HG03066 (cell line): Measurements from ENCODE around the gene CHST11.

ENCODE experiments used
- ATAC-seq: cut with Tn5 transposase; IDR thresholded peaks from one replicate; pipeline ENCODE4 v1.9.1; 2021; ENCODE audit warnings: low read depth; ENCODE audit not compliant: unreplicated experiment

Gene CHST11

GRCh38 chr12:104458694-104459367 is 2.1 kb downstream of the CHST11 start:
- ATAC-seq = no peak

- ATAC-seq = no peak
Measured at GRCh38 chr12:104459368-104459909, 2.7 kb downstream of the CHST11 start.

- no peak for ATAC-seq
Measured at GRCh38 chr12:104460041-104460719, 3.4 kb downstream of the CHST11 start.

- ATAC-seq = no peak
Measured at GRCh38 chr12:104460973-104461698, 4.4 kb downstream of the CHST11 start.

- no peak for ATAC-seq
Measured at GRCh38 chr12:104462325-104462724, 5.6 kb downstream of the CHST11 start.

GRCh38 chr12:104462931-104463339 is 6.2 kb downstream of the CHST11 start:
- ATAC-seq = peak; percentile 54

GRCh38 chr12:104463368-104463767 is 6.6 kb downstream of the CHST11 start:
- ATAC-seq = no peak

GRCh38 chr12:104464899-104465298 is 8.2 kb downstream of the CHST11 start:
- no peak for ATAC-seq

GRCh38 chr12:104466709-104467345 is 10.1 kb downstream of the CHST11 start:
- no peak for ATAC-seq

- no peak for ATAC-seq
Measured at GRCh38 chr12:104467346-104467837, 10.6 kb downstream of the CHST11 start.

- ATAC-seq = no peak
Measured at GRCh38 chr12:104468371-104468770, 11.6 kb downstream of the CHST11 start.

- ATAC-seq = no peak
Measured at GRCh38 chr12:104469066-104469465, 12.3 kb downstream of the CHST11 start.

GRCh38 chr12:104469523-104469922 is 12.8 kb downstream of the CHST11 start:
- ATAC-seq = no peak

- no peak for ATAC-seq
Measured at GRCh38 chr12:104470521-104470920, 13.8 kb downstream of the CHST11 start.

GRCh38 chr12:104471336-104471735 is 14.6 kb downstream of the CHST11 start:
- ATAC-seq = no peak

- ATAC-seq = no peak
Measured at GRCh38 chr12:104472748-104473147, 16.0 kb downstream of the CHST11 start.

GRCh38 chr12:104473374-104473983 is 16.7 kb downstream of the CHST11 start:
- ATAC-seq = peak; percentile 52

GRCh38 chr12:104475271-104475670 is 18.5 kb downstream of the CHST11 start:
- no peak for ATAC-seq

GRCh38 chr12:104477510-104478390 is 21.0 kb downstream of the CHST11 start:
- peak; percentile 13 for ATAC-seq
